NCI-H2081 treated with DMSO at 0.1 percent for 48 hours (cell line): ENCODE measurements around the gene RIN1.
"Not testable (repeated sequence)": the region's sequence is repeated elsewhere in the genome, so short reads cannot be mapped to it uniquely, and the experiment has no call there.

Experiments
- DNase-seq: peaks from one replicate; lab custom pipeline; 2025; lab: John Stamatoyannopoulos, UW

RIN1 gene

DNA sequence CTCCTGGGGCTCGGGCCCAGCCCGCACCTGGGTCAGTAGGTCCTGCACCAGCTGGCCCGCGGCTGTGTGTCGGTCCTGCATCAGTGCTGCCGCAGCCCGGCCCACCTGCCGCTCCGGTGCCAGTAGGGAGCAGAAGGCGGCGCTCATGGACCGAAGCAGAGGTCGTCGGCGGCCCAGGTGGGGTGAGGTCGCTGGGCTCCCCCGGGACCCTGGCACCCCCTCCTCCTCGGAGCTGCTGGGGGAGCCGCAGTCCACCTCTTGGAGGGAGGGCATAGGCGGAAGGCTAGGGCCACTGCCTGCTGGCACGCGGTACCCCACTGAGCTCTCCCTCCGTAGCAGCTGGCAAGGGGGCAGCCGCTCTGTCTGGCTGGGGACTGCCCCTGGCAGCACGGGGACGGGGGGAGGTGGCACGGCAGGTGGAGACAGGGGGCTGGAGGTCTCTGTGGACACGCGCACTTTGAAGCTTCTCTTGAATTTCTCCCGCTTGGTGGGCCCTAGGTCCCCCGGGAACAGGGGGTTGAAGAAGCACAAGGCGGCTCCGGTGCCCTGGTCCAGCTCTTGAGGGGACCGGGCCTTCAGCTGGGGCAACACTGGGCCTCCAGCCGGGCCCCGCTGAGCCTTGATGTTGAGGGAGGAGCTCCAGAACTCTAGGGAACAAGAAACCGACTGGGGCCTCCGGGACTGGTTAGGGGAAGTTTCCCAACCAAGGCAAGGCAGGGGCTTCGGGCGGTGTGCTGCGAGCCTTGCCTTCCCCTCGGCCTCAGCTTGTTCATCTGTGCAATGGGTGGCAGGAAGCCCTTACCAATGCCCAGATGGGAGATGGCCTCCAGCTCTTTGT is 1.4 kb downstream of the RIN1 start:
- no peak for DNase-seq

GRCh38 chr11:66333896-66334604 is 2.2 kb downstream of the RIN1 start:
- DNase-seq = no peak

- no peak for DNase-seq
Observed at GRCh38 chr11:66333220-66333877, 2.9 kb downstream of the RIN1 start.

GRCh38 chr11:66332371-66333219 is 3.6 kb downstream of the RIN1 start:
- no peak for DNase-seq

DNA sequence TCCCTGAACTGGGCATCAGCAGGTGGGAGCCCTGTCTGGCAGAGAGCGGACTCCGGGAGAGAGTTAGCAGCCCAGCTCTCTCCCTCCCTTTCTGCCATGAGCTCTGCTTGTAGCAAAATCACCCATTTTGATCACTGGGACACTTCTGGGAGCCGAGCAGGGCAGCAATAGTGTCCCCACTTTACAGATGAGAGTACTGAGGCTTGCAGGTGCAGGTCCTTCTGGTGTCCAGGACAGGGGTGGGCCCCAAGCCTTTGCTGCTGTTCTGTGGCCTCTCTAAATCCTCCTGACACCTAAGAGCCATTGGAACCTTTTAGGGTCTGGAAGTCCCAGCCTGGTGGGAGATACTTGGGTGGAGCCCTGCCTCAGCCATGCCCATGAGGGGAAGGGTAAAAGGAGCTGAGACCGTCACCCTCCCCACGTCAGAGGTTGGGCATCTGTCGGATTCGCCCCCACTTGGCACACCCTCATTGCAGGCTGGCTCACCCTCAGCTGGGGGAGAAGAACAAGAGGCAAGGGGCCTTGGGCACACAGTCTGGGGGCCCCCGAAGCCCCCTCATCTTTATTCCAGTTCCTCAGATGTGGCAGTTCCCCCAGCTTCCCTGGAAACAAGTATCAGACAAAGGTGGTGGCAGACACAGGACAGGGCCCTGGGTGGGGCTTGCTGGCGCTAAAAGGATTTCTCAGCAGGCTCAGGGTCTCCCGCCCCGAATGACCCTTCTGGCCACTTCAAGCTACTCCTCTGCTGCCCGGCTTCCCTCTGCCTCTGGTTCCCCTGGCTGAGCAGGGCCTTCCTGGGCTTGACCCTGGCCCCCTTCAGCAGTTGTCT is 4.5 kb downstream of the RIN1 start:
- no peak for DNase-seq

DNA sequence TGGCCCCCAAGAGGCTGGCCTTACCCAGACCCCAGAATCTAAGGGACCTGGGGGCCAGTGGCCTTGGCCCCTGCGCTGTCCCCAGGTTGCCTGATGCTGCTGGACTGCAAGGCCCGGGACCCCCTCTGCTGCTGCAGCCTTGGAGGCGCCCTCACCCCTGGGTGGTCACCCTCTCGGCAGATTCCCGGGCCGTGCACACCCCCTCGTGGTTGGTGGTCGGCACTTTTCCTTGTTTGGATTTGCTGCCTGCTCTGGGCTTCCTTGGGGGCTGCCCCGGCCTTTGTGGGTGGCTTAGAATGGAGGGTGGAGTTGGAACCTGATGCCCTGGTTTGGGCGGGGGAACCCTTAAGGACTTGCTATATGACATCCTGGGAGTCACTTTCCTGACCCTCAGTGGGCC is 5.3 kb downstream of the RIN1 start:
- no peak for DNase-seq

DNA sequence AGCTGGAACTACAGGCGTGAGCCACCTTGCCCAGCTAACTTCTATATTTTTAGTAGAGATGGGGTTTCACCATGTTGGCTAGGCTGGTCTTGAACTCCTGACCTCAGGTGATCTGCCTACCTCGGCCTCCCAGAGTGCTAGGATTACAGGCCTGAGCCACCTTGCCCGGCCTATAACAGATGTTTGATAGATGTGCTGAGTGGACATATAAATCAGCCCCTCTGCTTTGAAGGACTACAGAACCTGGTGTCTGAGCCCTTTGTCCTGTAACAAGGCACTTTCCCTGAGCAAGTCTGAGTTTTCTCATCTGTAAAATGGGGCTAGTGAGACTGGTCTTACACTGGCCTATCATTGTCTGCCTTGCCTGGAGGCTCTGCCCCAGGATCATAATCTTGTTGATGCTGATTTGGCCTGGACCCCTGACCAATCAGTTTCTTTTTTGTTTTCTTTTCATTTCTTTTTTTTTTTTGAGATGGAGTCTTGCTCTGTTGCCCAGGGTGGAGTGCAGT is 7.0 kb downstream of the RIN1 start:
- DNase-seq = no peak

DNA sequence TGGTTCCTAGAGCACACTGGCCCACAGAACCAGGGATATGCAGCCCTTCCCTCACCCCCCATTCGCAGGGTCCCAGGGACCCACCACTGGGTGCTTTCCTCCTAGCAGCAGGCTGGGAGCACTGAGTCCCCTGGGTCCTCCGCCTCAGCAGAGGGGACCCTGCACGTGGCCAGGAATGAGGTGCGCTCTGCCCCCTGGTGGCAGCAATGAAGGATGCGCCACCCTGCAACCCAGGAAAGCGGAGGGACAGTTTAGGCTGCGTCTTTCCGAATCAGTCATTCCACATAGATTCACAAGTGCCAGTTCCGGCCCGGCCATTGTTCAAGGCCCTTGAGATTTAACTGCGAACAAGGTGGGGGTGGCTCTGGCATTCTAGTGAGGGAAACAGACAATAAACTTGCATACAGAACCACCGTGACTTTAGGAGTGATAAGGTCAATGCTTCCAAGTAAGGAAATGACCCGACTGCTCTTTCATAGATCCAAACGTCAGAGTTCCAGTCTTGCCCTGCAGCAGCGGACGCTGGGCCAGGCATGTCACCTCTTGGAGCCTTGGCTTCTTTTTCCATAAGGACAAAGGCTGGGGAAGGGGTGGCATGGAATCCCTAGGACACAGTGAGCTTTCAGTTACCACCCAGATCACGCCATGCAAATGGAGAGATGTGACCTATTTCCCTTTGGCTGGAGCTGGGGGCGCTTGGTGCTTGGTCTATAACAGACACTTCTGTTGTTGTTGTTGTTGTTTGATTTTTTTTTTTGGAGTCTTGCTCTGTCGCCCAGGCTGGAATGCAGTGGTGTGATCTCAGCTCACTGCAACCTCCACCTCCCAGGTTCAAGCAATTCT is 7.7 kb downstream of the RIN1 start:
- DNase-seq = peak; percentile 4

DNA sequence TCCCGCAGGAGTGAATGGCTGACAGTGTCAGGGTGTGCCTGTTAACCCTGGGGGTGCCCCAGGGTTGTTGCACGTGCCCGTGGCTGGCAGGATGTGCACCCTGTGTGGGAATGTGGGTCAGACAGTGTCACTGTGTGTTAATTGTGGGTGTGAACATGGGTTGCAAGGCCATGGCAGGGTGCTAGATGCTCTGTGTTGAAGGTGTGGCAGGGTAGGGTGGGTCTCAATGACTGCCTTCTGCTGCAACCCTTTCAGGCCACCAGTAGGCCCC is 8.3 kb downstream of the RIN1 start:
- DNase-seq = no peak

DNA sequence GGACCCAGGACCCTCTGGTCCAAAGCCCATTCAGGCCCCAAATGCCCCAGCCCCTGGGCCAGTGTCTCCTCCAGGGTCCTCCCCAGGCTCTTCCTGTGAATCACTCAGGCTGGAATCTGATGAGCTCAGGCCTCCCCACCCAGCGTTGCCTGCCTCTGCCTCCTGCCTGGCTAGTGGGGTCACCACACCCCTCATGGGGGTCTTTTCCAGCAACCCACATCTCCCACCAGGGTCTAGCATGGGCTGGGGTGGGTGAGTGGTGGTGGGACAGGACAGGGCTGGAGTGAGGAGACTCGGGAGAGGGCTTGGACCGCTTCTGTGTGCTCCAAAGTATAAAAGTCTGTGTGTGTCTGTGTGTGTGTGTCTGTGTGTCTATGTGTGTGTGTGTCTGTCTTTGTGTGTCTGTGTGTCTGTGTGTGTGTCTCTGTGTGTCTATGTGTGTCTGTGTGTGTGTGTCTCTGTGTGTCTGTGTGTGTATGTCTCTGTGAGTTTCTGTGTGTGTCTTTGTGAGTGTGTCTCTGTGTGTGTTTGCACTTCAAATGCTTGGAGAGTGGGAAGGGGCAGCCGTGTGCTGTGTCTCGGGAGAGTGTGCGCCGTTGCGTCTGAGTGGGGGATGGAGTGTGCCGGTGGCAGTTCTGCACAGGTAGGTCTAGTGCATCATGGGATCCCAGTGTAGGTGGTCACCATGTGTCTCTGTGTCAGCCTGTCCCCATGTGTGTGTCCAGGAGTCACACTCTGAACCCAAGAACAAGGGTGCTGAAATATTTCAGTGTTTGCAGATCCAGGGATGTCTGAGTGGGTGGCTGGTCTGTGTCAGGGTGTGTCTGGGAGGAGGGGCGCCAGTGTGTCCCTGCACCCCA is 8.8 kb downstream of the RIN1 start:
- DNase-seq = no peak

DNA sequence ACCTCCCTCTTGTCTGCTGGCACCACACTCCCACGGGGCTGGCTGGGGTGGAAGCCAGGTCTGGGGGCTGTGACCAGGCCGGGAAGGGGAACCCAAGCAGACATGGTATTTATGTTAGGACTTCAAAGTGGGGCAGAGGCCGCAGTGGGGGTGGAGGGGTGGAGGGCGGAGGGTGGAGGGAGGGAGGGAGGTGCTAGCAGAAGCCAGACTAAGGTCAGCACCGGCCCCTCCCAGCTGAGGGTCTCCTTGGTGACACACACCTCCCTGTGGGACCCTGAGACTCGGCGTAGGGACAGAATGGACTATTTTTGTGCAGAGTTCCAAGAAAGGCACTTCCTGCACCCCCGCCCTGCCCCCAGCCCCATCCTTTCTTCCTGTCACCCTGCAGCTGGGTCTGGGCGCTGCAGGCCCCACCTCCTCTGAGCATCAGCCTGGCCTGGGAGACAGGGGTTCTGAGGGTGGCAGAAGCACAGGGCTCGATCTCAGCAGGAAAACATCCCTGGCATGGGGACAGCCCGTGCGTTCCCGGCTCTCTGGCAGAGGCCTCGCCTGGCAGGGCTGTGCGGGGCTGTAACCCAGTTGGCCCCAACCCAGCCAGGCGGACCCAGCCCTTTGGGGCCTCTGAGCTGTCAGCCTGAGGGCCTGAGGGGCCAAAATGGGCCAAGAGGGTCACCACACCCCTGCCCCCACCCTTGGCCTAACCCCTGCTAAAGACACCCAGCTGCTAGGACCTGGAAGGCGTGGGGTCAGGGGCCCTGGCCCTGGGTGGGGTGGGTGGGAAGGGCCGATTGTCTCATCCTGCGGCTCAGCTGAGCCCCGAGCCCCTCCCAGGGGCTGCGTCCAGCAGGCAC is 9.7 kb downstream of the RIN1 start:
- no peak for DNase-seq

DNA sequence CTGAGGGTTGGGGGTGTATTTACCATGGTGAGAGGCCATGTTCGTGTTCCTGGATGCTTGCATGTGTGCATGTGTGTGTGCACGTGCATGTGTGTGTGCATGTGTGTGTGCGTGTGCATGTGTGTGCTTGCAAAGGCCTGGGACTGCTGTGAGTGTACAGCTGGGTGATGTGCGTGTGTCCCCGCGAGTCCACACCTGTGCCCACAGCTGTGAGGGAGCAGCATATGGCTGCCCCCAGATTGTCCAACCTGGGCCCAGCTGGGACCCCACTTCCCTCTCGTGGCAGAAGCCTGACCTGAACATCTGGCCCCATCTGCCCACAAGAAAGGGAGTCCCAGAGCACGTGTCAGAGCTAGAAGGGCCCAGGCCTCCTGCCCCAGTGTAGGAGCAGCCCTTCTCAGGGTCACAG is 11.0 kb downstream of the RIN1 start:
- DNase-seq = no peak

- DNase-seq = no peak
Observed at GRCh38 chr11:66324664-66325063, 11.6 kb downstream of the RIN1 start.

GRCh38 chr11:66323684-66324083 is 12.6 kb downstream of the RIN1 start:
- no peak for DNase-seq

GRCh38 chr11:66322732-66323427 is 13.4 kb downstream of the RIN1 start:
- no peak for DNase-seq

- no peak for DNase-seq
Observed at GRCh38 chr11:66321606-66322005, 14.6 kb downstream of the RIN1 start.

DNA sequence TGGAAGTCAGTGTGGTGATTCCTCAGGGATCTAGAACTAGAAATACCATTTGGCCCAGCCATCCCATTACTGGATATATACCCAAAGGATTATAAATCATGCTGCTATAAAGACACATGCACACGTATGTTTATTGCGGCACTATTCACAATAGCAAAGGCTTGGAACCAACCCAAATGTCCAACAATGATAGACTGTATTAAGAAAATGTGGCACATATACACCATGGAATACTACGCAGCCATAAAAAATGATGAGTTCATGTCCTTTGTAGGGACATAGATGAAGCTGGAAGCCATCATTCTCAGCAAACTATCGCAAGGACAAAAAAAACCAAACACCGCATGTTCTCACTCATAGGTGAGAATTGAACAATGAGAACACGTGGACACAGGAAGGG is 15.5 kb downstream of the RIN1 start:
- not testable (repeated sequence) for DNase-seq

GRCh38 chr11:66320289-66320688 is 15.9 kb downstream of the RIN1 start:
- DNase-seq = not testable (repeated sequence)
